CD8-positive, alpha-beta memory T cell (primary cell): ENCODE measurements around the gene HSPBP1. TPM values are rescaled to one million over a fixed set of nuclear protein-coding genes. Genes with fewer than 3 reads are reported as not detected.
A peak's percentile ranks its signal among the peaks of the same experiment; 100 is the strongest.

ENCODE experiments used
- CTCF ChIA-PET: fragments of 350-600 bp; sonication (Branson Sonifier 250); formaldehyde crosslinking; loops from one replicate; lab custom pipeline; 2021; ENCODE audit warnings: antibody characterized with exemption; lab: Charles Lee
- POLR2A ChIA-PET: fragments of 350-600 bp; sonication (Branson Sonifier 250); formaldehyde crosslinking; loops from one replicate; lab custom pipeline; 2021; ENCODE audit warnings: antibody characterized with exemption; lab: Charles Lee
- DNase-seq, 5 donors: peaks; one replicate each; pipeline versions ENCODE4 v3.0.0 to v3.0.0-alpha.2; 2020 to 2022; ENCODE audit warnings: mixed read lengths in 1 of 5
- H3K27ac ChIP-seq: one replicate; pipeline ENCODE4 v1.7.0; 2013; ENCODE audit warnings: low read depth, mild to moderate bottlenecking, low read length, moderate library complexity
- H3K27me3 ChIP-seq: 2 replicates; pipeline ENCODE4 v1.7.0; 2013; ENCODE audit warnings: low read length, mild to moderate bottlenecking; ENCODE audit not compliant: insufficient read depth, poor library complexity, severe bottlenecking
- H3K36me3 ChIP-seq: 2 replicates; pipeline ENCODE4 v1.7.0; 2013; ENCODE audit warnings: mild to moderate bottlenecking, low read length, moderate library complexity; ENCODE audit not compliant: insufficient read depth
- H3K4me1 ChIP-seq: 2 replicates; pipeline ENCODE4 v1.7.0; 2013; ENCODE audit warnings: mild to moderate bottlenecking, low read length, moderate library complexity; ENCODE audit not compliant: insufficient read depth
- H3K4me3 ChIP-seq: 2 replicates; pipeline ENCODE4 v1.7.0; 2013; ENCODE audit warnings: mild to moderate bottlenecking, low read length
- H3K9me3 ChIP-seq: 2 replicates; pipeline ENCODE4 v1.7.0; 2013; ENCODE audit warnings: mild to moderate bottlenecking, low read length
- H3K27ac Mint-ChIP-seq, 8 donors: one replicate each; pipeline ENCODE4 v1.8.0; 2020 to 2021; ENCODE audit warnings: mixed read lengths in 8 of 8, mild to moderate bottlenecking in 6 of 8, inconsistent platforms in 3 of 8, moderate library complexity in 3 of 8
- H3K27me3 Mint-ChIP-seq, 2 donors: one replicate each; pipeline ENCODE4 v1.8.0; 2020 to 2021; ENCODE audit warnings: mixed read lengths in 2 of 2, mild to moderate bottlenecking in 1 of 2, moderate library complexity in 1 of 2
- H3K36me3 Mint-ChIP-seq, 3 donors: one replicate each; pipeline ENCODE4 v1.8.0; 2020 to 2021; ENCODE audit warnings: mixed read lengths in 3 of 3, inconsistent platforms in 1 of 3, mild to moderate bottlenecking in 1 of 3
- H3K4me1 Mint-ChIP-seq, 3 donors: one replicate each; pipeline ENCODE4 v1.8.0; 2020 to 2021; ENCODE audit warnings: mixed read lengths in 3 of 3, inconsistent platforms in 1 of 3, mild to moderate bottlenecking in 1 of 3
- H3K4me3 Mint-ChIP-seq, 7 donors: one replicate each; pipeline ENCODE4 v1.8.0; 2020 to 2021; ENCODE audit warnings: mixed read lengths in 7 of 7, mild to moderate bottlenecking in 6 of 7, moderate library complexity in 4 of 7, inconsistent platforms in 2 of 7
- H3K9me3 Mint-ChIP-seq, 5 donors: one replicate each; pipeline ENCODE4 v1.8.0; 2020 to 2022; ENCODE audit warnings: mixed read lengths in 5 of 5, mild to moderate bottlenecking in 3 of 5, moderate library complexity in 2 of 5, inconsistent platforms in 1 of 5
- polyA plus RNA-seq: library from polyadenylated mRNA; unstranded; fragments of 300-500 nt; fragmentation: Illumina TruSeq; gene quantifications from one replicate; pipeline ENCODE4 v1.2.3, GENCODE V29; 2021
- total RNA-seq, 2 experiments: library from RNA; stranded (reverse); gene quantifications; one replicate each; pipeline ENCODE4 v1.2.3, GENCODE V29; 2021

The HSPBP1 gene
- total and polyA plus RNA-seq, 3 experiments from 2014 or later: 46.4 to 84.1 (median 82.9) TPM

DNA sequence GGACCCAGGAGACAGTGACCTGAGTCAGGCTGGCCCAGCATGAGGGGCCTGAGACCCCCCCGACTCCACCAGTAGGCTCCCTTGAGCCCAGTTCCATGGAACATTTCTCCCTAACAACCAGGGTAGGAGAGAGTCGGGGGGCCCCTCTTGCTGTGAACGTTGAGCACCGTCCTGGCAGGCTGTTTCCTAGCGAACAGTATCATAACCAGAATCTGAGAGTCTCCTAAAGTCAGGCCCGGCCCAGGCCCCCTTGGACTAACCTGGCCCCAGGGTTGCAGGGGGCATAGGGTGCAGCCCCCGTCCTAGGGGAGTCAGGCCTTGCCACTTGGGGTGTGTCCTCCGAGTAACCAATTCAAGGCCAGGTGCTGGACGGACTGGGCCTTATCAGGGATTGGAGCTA, 31.5 kb upstream of the HSPBP1 start:
- H3K27me3 ChIP-seq: no peaks in the 10 kb centered on the region
- Mint-ChIP-seq H3K4me3 (no peak overlapping the region), H3K9me3 (no peaks in the 10 kb centered on the region), H3K4me1 (no peaks in the 10 kb centered on the region), H3K27ac (no peak overlapping the region), H3K27me3 (no peaks in the 10 kb centered on the region), H3K36me3 (no peaks in the 10 kb centered on the region)
- no peak overlapping the region for H3K27ac ChIP-seq
- H3K36me3 ChIP-seq: no peaks in the 10 kb centered on the region
- H3K9me3 ChIP-seq: no peaks in the 10 kb centered on the region
- DNase-seq: no peak
- no peaks in the 10 kb centered on the region for H3K4me1 ChIP-seq
- H3K4me3 ChIP-seq: no peak overlapping the region
- CTCF ChIA-PET: interaction anchor here (1.5 to 1.6 kb wide), 2 partner anchors 10 to 19 kb away, joined by 5 read pairs; no protein-coding TSS in a partner anchor
- POLR2A ChIA-PET: no interaction called here

DNA sequence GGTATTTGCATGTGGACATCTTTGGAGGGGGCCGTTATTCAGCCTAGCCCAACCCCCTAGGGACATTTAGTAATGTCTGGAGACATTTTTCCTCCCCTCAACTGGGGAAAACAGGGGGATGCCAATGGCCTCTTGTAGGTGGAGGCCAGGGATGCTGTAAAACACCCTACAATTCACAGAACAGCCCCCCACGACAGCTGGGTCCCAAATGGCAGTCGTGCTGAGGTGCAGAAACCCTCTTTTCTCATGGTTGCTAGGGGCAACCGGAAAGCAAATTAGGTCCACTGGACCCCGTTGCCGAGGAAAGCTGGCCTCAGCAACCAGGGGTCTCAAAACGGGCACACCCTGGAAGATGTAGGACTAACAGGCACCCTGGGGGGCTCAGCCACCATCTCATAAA, 30.6 kb upstream of the HSPBP1 start:
- H3K4me3 ChIP-seq: no peak overlapping the region
- no peaks in the 10 kb centered on the region for H3K36me3 Mint-ChIP-seq
- no peaks in the 10 kb centered on the region for H3K9me3 ChIP-seq
- H3K27me3 ChIP-seq: no peaks in the 10 kb centered on the region
- no peaks in the 10 kb centered on the region for H3K9me3 Mint-ChIP-seq
- H3K4me1 ChIP-seq: no peaks in the 10 kb centered on the region
- H3K4me3 Mint-ChIP-seq: no peak overlapping the region
- peaks cover 0 to under 1% (median 0%) of the 10 kb centered on the region in 3 donors for H3K4me1 Mint-ChIP-seq
- no peaks in the 10 kb centered on the region for H3K27me3 Mint-ChIP-seq
- H3K36me3 ChIP-seq: no peaks in the 10 kb centered on the region
- DNase-seq: no peak
- POLR2A ChIA-PET: no interaction called here
- H3K27ac Mint-ChIP-seq: no peak overlapping the region
- no peak overlapping the region for H3K27ac ChIP-seq
- CTCF ChIA-PET: no interaction called here

- Histone ChIP-seq H3K9me3 (no peaks in the 10 kb centered on the region), H3K27me3 (no peaks in the 10 kb centered on the region), H3K4me3 (no peak overlapping the region), H3K27ac (no peak overlapping the region), H3K36me3 (no peaks in the 10 kb centered on the region), H3K4me1 (no peaks in the 10 kb centered on the region)
- Mint-ChIP-seq H3K27me3 (no peaks in the 10 kb centered on the region), H3K36me3 (no peaks in the 10 kb centered on the region), H3K9me3 (no peaks in the 10 kb centered on the region), H3K4me1 (peaks cover 0 to 3% (median 0%) of the 10 kb centered on the region in 3 donors), H3K27ac (no peak overlapping the region), H3K4me3 (no peak overlapping the region)
- CTCF ChIA-PET: no interaction called here
- POLR2A ChIA-PET: no interaction called here
- no peak for DNase-seq
These were observed 29.5 kb upstream of the HSPBP1 start for GRCh38 chr19:55309448-55309847.

GRCh38 chr19:55308281-55308680, 28.4 kb upstream of the HSPBP1 start:
- ChIA-PET POLR2A (no interaction called here), CTCF (interaction anchor here (1.6 kb wide), 1 partner anchor 15 kb away, joined by 7 read pairs; no protein-coding TSS in a partner anchor)
- no peaks in the 10 kb centered on the region for H3K36me3 Mint-ChIP-seq

DNA sequence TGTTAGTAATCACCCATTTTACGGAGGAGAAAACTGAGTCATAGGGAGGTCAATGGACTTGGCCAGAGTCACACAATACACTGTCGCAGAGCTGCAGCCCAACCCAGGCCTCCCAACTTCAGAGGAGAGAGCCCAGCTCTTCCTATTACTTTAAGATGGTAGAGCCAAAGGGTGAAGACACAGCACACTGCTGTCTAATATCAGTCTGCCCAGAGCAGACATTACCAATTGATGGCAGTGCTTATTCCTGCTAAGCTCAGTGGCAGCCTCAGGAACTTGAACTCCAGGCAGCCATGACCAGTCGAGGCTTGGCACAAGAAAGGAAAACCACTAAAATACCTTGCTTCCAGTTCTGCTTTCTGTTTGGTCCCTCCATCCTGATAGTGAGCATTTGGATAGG, 26.8 kb upstream of the HSPBP1 start:
- H3K27me3 ChIP-seq: no peaks in the 10 kb centered on the region
- Mint-ChIP-seq H3K27me3 (no peaks in the 10 kb centered on the region), H3K36me3 (no peaks in the 10 kb centered on the region), H3K27ac (no peak overlapping the region), H3K4me1 (peaks cover 4 to 7% (median 4%) of the 10 kb centered on the region in 3 donors), H3K9me3 (no peaks in the 10 kb centered on the region), H3K4me3 (no peak overlapping the region)
- CTCF ChIA-PET: interaction anchor here (1.6 kb wide), 1 partner anchor 14 kb away, joined by 7 read pairs; no protein-coding TSS in a partner anchor
- POLR2A ChIA-PET: no interaction called here
- no peak overlapping the region for H3K27ac ChIP-seq
- H3K9me3 ChIP-seq: no peaks in the 10 kb centered on the region
- H3K4me1 ChIP-seq: peaks cover 8% of the 10 kb centered on the region
- no peaks in the 10 kb centered on the region for H3K36me3 ChIP-seq
- DNase-seq: no peak
- no peak overlapping the region for H3K4me3 ChIP-seq

More at GRCh38 chr19:55308281-55308680, 28.4 kb upstream of the HSPBP1 start:
- H3K4me1 Mint-ChIP-seq: peaks cover 0 to 3% (median 0%) of the 10 kb centered on the region in 3 donors
- Histone ChIP-seq H3K27ac (no peak overlapping the region), H3K4me1 (no peaks in the 10 kb centered on the region), H3K4me3 (no peak overlapping the region), H3K36me3 (no peaks in the 10 kb centered on the region), H3K9me3 (no peaks in the 10 kb centered on the region), H3K27me3 (no peaks in the 10 kb centered on the region)
- no peak overlapping the region for H3K27ac Mint-ChIP-seq
- H3K9me3 Mint-ChIP-seq: no peaks in the 10 kb centered on the region
- H3K27me3 Mint-ChIP-seq: no peaks in the 10 kb centered on the region
- no peak overlapping the region for H3K4me3 Mint-ChIP-seq
- DNase-seq: no peak

GRCh38 chr19:55305983-55306562, 26.2 kb upstream of the HSPBP1 start:
- Mint-ChIP-seq H3K27ac (peak overlapping the region in 2 of 8 donors; percentile 43 to 82), H3K36me3 (no peaks in the 10 kb centered on the region), H3K4me1 (peaks cover 7 to 11% (median 9%) of the 10 kb centered on the region in 3 donors), H3K4me3 (no peak overlapping the region), H3K27me3 (no peaks in the 10 kb centered on the region), H3K9me3 (no peaks in the 10 kb centered on the region)
- Histone ChIP-seq H3K4me3 (no peak overlapping the region), H3K27ac (no peak overlapping the region), H3K27me3 (no peaks in the 10 kb centered on the region), H3K9me3 (no peaks in the 10 kb centered on the region), H3K36me3 (no peaks in the 10 kb centered on the region), H3K4me1 (peaks cover 14% of the 10 kb centered on the region)
- DNase-seq: no peak
- ChIA-PET POLR2A (no interaction called here), CTCF (no interaction called here)

DNA sequence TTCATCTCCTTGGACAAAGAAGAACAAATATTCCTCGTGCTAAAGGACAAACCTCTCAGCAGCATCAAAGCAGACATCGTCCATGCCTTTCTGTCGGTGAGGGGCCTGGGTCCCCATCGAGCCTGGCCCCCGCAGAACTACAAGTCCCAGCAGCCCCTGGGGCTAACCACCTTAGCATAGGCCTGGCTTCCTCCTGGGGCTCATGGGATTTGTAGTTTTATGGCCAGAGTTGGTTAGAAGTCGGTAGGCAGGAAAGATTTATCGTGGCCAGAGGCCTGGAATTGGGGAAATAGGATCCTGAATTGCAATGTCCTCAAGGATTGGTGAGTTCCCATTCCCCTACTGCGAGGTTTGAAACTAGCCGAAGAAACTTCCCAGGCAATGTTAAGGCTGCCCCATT, 25.6 kb upstream of the HSPBP1 start:
- POLR2A ChIA-PET: no interaction called here

DNA sequence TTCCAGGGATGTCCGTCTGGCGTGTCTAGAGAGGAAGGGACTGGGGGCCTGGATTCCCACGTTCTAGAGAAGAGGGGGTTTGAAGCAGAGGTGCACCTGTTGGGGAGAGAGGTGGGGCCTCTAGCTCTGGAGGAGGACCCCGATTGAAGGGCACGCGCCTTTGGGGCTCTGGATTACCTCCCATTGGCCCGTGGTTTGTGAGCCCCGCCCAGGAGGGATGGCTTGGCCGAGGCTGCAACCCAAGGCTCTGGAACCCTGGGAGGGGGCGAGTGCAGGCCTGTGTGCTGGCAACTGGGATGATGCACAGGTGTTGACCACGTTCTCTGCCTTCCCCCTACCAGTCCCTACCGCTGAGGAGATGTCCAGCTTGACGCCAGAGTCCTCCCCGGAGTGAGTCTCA, 25.1 kb upstream of the HSPBP1 start:
- no peaks in the 10 kb centered on the region for H3K9me3 ChIP-seq
- no peak overlapping the region for H3K4me3 ChIP-seq
- Mint-ChIP-seq H3K27me3 (no peaks in the 10 kb centered on the region), H3K9me3 (no peaks in the 10 kb centered on the region), H3K4me1 (peaks cover 7 to 11% (median 9%) of the 10 kb centered on the region in 3 donors), H3K4me3 (no peak overlapping the region), H3K27ac (peak overlapping the region in 1 of 8 donors; percentile 43), H3K36me3 (no peaks in the 10 kb centered on the region)
- H3K27ac ChIP-seq: no peak overlapping the region
- peaks cover 14% of the 10 kb centered on the region for H3K4me1 ChIP-seq
- no peaks in the 10 kb centered on the region for H3K27me3 ChIP-seq
- ChIA-PET POLR2A (no interaction called here), CTCF (no interaction called here)
- H3K36me3 ChIP-seq: no peaks in the 10 kb centered on the region
- no peak for DNase-seq

More for the DNA sequence above, 25.6 kb upstream of the HSPBP1 start:
- H3K27ac Mint-ChIP-seq: peak overlapping the region in 4 of 8 donors; percentile 33 to 82 (median 58)
- H3K36me3 Mint-ChIP-seq: no peaks in the 10 kb centered on the region
- peaks cover 7 to 11% (median 9%) of the 10 kb centered on the region in 3 donors for H3K4me1 Mint-ChIP-seq
- H3K36me3 ChIP-seq: no peaks in the 10 kb centered on the region
- no peaks in the 10 kb centered on the region for H3K9me3 ChIP-seq
- CTCF ChIA-PET: no interaction called here
- H3K9me3 Mint-ChIP-seq: no peaks in the 10 kb centered on the region
- H3K27me3 ChIP-seq: no peaks in the 10 kb centered on the region
- no peak overlapping the region for H3K27ac ChIP-seq
- peaks cover 14% of the 10 kb centered on the region for H3K4me1 ChIP-seq
- peak overlapping the region in 1 of 7 donors; percentile 43 for H3K4me3 Mint-ChIP-seq
- DNase-seq: peak; percentile 24 to 63 (median 32)
- no peak overlapping the region for H3K4me3 ChIP-seq
- no peaks in the 10 kb centered on the region for H3K27me3 Mint-ChIP-seq
